DND-41 (cell line): ENCODE measurements around the gene CAGE1.

Experiments
- ATAC-seq: fragments of 200-7000 bp; cut with Tn5 transposase; 3 replicates; pipeline ENCODE4 v1.9.1; 2021; ENCODE audit warnings: low read depth; ENCODE audit not compliant: insufficient read depth
- DNase-seq: peaks from one replicate; pipeline ENCODE4 v3.0.0-alpha.2; 2020
- H2AFZ ChIP-seq: 2 replicates; pipeline ENCODE4 v1.6.0; 2012; ENCODE audit warnings: low read depth, low read length
- H3K27ac ChIP-seq: 2 replicates; pipeline ENCODE4 v1.5.1; 2012; ENCODE audit warnings: low read length, inconsistent platforms
- H3K27me3 ChIP-seq: fragments of 200-600 bp; sonication (generic); 2 replicates; pipeline ENCODE4 v1.6.0; 2012; ENCODE audit warnings: low read length, mild to moderate bottlenecking, inconsistent platforms; ENCODE audit not compliant: insufficient read depth, poor library complexity
- H3K36me3 ChIP-seq: 2 replicates; pipeline ENCODE4 v1.5.1; 2012; ENCODE audit warnings: low read length, inconsistent platforms; ENCODE audit not compliant: insufficient read depth
- H3K4me1 ChIP-seq: 2 replicates; pipeline ENCODE4 v1.5.1; 2012; ENCODE audit warnings: mild to moderate bottlenecking, low read length; ENCODE audit not compliant: insufficient read depth
- H3K4me2 ChIP-seq: 2 replicates; pipeline ENCODE4 v1.6.0; 2012; ENCODE audit warnings: mild to moderate bottlenecking, moderate library complexity, low read length, inconsistent platforms; ENCODE audit not compliant: insufficient read depth
- H3K4me3 ChIP-seq, 2 experiments: fragments of 200-600 bp in 1 of 2; shearing (Covaris generic) in 1 of 2; 2 replicates each; pipeline ENCODE4 v1.5.1; 2012 to 2016; ENCODE audit warnings: inconsistent platforms in 2 of 2, low read length in 2 of 2, mild to moderate bottlenecking in 2 of 2, low read depth in 1 of 2, moderate library complexity in 1 of 2
- H3K79me2 ChIP-seq: 2 replicates; pipeline ENCODE4 v1.6.0; 2012; ENCODE audit warnings: low read length, inconsistent platforms; ENCODE audit not compliant: insufficient read depth
- H3K9ac ChIP-seq: 2 replicates; pipeline ENCODE4 v1.6.0; 2012; ENCODE audit warnings: low read depth, mild to moderate bottlenecking, inconsistent platforms, low read length, moderate library complexity
- H3K9me3 ChIP-seq: 2 replicates; pipeline ENCODE4 v1.5.1; 2012; ENCODE audit warnings: low read length, moderate library complexity, mild to moderate bottlenecking, inconsistent platforms; ENCODE audit not compliant: insufficient read depth, severe bottlenecking
- H4K20me1 ChIP-seq: 2 replicates; pipeline ENCODE4 v1.6.0; 2012; ENCODE audit warnings: low read length; ENCODE audit not compliant: insufficient read depth
- CTCF ChIP-seq: IDR thresholded peaks from 2 replicates; pipeline ENCODE4 v1.5.1; 2012; ENCODE audit warnings: borderline replicate concordance, low read length, moderate library complexity, mild to moderate bottlenecking; ENCODE audit not compliant: poor library complexity, severe bottlenecking; ENCODE audit errors: extremely low read depth
- EZH2 ChIP-seq: IDR thresholded peaks from 3 replicates; pipeline ENCODE4 v1.6.1; 2012; ENCODE audit warnings: borderline replicate concordance, low read depth, mild to moderate bottlenecking, moderate library complexity, low read length, inconsistent platforms; ENCODE audit not compliant: severe bottlenecking

CAGE1 gene

GRCh38 chr6:7282097-7282906, 107.2 kb downstream of the CAGE1 start:
- no peak overlapping the region for H2AFZ ChIP-seq
- no peaks in the 10 kb centered on the region for H3K9me3 ChIP-seq
- DNase-seq (no peak), ATAC-seq (no peak)
- H3K27ac ChIP-seq = no peak overlapping the region
- peaks cover 28% of the 10 kb centered on the region for H3K36me3 ChIP-seq
- H3K4me2 ChIP-seq = no peak overlapping the region
- H3K9ac ChIP-seq = no peak overlapping the region
- no peaks in the 10 kb centered on the region for H3K4me1 ChIP-seq
- no peak overlapping the region for H3K4me3 ChIP-seq
- no peaks in the 10 kb centered on the region for H3K79me2 ChIP-seq
- H4K20me1 ChIP-seq = no peaks in the 10 kb centered on the region
- TF ChIP-seq CTCF (no peak), EZH2 (no peak)
- no peaks in the 10 kb centered on the region for H3K27me3 ChIP-seq
